Prostate gland (tissue), 2 donors: Measurements from ENCODE around the gene RAB37.

Source experiments
- CTCF ChIP-seq, 4 experiments: fragments of 200-600 bp in 2 of 4; fragments of 450-650 bp in 2 of 4; sonication (generic) in 2 of 4; IDR thresholded peaks; 1 replicate in 3 of 4; 2 replicates in 1 of 4; pipeline ENCODE4 v1.5.1; 2016 to 2019; ENCODE audit warnings: antibody characterized with exemption in 4 of 4, mild to moderate bottlenecking in 2 of 4, moderate library complexity in 2 of 4
- POLR2A ChIP-seq: fragments of 450-650 bp; IDR thresholded peaks from one replicate; pipeline ENCODE4 v1.6.1; 2016; ENCODE audit warnings: antibody characterized with exemption, mild to moderate bottlenecking
- POLR2AphosphoS5 ChIP-seq: sonication (generic); formaldehyde crosslinking; IDR thresholded peaks from one replicate; pipeline ENCODE4 v1.6.1; 2017; ENCODE audit warnings: antibody characterized with exemption

GRCh38 chr17:74785981-74786360, 48.9 kb downstream of the RAB37 start:
- TF ChIP-seq CTCF (IDR thresholded peaks at IDR 0.05), result no peak
- TF ChIP-seq POLR2A, result no peak
- TF ChIP-seq POLR2AphosphoS5, result no peak
